ENCODE results near the gene LAMB1. TPM values are rescaled to one million over a fixed set of nuclear protein-coding genes. Genes with fewer than 3 reads are reported as not detected.
"Not testable (repeated sequence)": the region's sequence is repeated elsewhere in the genome, so short reads cannot be mapped to it uniquely, and the experiment has no call there.

The LAMB1 gene
- 100 to 1,000 TPM; 109 to 176 TPM for total RNA-seq
- long read RNA-seq, donor 1, full-length matches to known transcripts: 13 of 57 reads
- long read RNA-seq, donor 1, partial matches to known transcripts: 37 of 57 reads
- long read RNA-seq, donor 1, other reads (novel, unspliced or antisense): 7 of 57 reads
- long read RNA-seq, donor 2, partial matches to known transcripts: 34 of 38 reads
- long read RNA-seq, donor 2, other reads (novel, unspliced or antisense): 4 of 38 reads

- peak; percentile 90 for DNase-seq (ENCODE audit: low spot score)
Measured at GRCh38 chr7:108002726-108003598, at the start of gene LAMB1. TSS of gene LAMB1 (minus strand) at chr7:108003161. CDS start at chr7:108002885, 276 bp downstream.

GRCh38 chr7:108051454-108051853, 48.5 kb upstream of the LAMB1 start:
- intact Hi-C loops (cut with DNase I): loop anchor here in 1 of 2 donors (10.0 kb wide), 1 partner anchor 83 kb away; the partner anchor contains the start of gene LAMB4
- no peak for DNase-seq (ENCODE audit: low spot score)

More at GRCh38 chr7:108002726-108003598, at the start of gene LAMB1:
- intact Hi-C loops (cut with DNase I): no loop called here

DNA sequence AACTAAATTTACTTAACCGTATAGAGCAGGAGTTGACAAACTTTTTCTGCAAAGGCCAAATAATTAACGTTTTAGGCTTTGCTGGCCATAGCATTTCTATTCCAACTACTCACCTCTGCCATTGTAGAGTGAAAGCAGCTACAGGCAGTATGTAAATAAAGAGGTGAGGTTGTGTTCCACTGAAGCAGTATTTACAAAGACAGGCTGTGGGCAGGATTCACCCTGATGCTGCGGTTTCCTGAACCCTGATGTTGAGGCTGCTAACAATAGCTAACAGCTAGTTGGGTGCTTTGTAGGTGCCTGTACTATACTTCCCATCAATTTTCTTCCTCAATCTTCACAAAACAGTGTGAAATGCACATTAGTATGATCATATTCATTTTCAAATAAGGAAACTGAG, 47.0 kb upstream of the LAMB1 start:
- intact Hi-C loops (cut with DNase I): loop anchor here in 1 of 2 donors (10.0 kb wide), 1 partner anchor 85 kb away; the partner anchor contains the start of gene LAMB4
- no peak for DNase-seq (ENCODE audit: low spot score)

GRCh38 chr7:108048422-108048821, 45.5 kb upstream of the LAMB1 start:
- intact Hi-C loops (cut with DNase I): no loop called here

GRCh38 chr7:108046952-108047506, 44.1 kb upstream of the LAMB1 start:
- intact Hi-C loops (cut with DNase I): no loop called here
- DNase-seq (ENCODE audit: low spot score): no peak

More at GRCh38 chr7:108048422-108048821, 45.5 kb upstream of the LAMB1 start:
- no peak for DNase-seq (ENCODE audit: low spot score)

- DNase-seq (ENCODE audit: low spot score): no peak
- intact Hi-C loops (cut with DNase I): no loop called here
Measured at GRCh38 chr7:108045669-108046068, 42.7 kb upstream of the LAMB1 start.

DNA sequence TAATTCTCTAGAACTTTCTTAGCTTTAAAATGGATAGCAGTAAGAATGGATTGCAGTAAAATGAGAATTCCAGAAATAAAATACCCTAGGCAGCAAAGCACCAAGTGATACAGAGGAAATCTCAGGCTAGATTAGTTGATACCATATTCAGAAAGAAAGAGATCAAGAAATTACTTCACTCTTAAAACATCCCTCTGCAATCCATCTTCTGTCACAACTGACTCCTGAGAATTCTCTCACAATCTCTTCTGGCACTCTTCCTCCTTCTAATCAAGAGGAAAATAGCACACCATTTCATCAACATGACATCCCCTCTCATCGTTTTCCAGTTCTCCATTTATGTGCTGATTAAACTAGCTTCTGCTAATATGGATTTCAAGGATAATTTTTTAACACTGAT, 42.2 kb upstream of the LAMB1 start:
- intact Hi-C loops (cut with DNase I): no loop called here
- no peak for DNase-seq (ENCODE audit: low spot score)

GRCh38 chr7:108044345-108044744, 41.4 kb upstream of the LAMB1 start:
- no peak for DNase-seq (ENCODE audit: low spot score)
- intact Hi-C loops (cut with DNase I): no loop called here

GRCh38 chr7:108038986-108039385, 36.0 kb upstream of the LAMB1 start:
- no peak for DNase-seq (ENCODE audit: low spot score)
- intact Hi-C loops (cut with DNase I): no loop called here

GRCh38 chr7:108037741-108038140, 34.8 kb upstream of the LAMB1 start:
- DNase-seq (ENCODE audit: low spot score): no peak
- intact Hi-C loops (cut with DNase I): no loop called here

GRCh38 chr7:108037140-108037539, 34.2 kb upstream of the LAMB1 start:
- intact Hi-C loops (cut with DNase I): no loop called here

DNA sequence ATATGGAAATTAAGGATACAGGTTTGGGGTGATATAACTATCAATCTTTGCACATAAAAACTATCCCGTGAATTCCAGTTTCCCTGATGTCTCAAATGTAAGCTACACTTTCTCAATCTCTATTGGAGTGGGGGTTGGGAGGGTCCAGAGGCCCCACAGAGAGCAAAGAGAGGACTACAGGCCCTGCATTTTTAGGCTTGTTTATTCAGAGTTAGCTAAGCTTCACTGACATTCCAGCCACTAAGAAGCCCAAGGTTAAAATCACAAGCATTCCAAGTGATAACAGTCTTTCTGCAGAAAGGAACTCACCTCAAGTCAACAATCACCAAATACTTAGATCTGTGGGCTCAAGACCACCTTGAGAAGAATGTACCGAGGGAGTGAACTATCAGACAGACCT, 31.6 kb upstream of the LAMB1 start:
- DNase-seq (ENCODE audit: low spot score): no peak
- intact Hi-C loops (cut with DNase I): no loop called here

More at GRCh38 chr7:108037140-108037539, 34.2 kb upstream of the LAMB1 start:
- no peak for DNase-seq (ENCODE audit: low spot score)

GRCh38 chr7:108033776-108034497, 31.0 kb upstream of the LAMB1 start:
- DNase-seq (ENCODE audit: low spot score): no peak
- intact Hi-C loops (cut with DNase I): no loop called here

- intact Hi-C loops (cut with DNase I); DNase-seq (ENCODE audit: low spot score): not testable (repeated sequence)
Measured at GRCh38 chr7:108033309-108033708, 30.3 kb upstream of the LAMB1 start.

DNA sequence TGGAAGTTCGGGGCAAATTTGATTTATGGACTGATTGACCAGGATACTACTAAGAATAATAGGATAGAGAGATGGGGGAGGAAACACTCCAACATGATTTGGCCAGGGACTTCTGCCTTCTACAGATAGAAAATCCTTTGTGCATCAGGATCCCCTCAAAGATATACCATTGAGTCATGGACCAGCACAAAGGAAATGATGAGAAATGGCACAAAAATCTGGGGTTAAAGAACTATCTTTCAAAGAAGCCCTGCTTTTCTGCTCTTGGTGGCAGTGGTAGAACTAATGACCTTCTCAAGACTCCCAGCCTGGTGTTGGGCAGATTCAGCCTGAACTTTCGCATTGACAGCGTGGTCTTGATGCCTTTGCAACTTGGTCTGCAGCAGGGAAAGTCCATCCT, 27.6 kb upstream of the LAMB1 start:
- intact Hi-C loops (cut with DNase I): no loop called here
- DNase-seq (ENCODE audit: low spot score): no peak

DNA sequence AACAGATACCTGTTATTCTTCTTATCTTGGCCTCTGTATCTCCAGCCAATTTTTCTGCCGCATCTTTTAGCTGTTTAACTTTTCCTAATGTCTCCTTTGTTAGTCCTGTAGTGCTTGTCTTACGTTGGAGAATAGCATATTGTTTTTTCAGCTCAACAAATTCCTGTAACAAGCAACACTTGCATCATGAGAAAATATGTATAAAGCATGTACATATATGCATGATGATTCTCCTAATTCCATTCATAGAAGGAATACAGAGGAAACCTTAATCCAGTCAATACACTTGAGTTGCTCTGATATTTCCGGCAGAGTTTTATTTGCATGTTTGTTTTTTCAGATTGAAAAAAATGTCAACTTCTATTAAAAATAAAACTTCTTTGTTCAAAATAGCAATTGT, 26.1 kb upstream of the LAMB1 start:
- intact Hi-C loops (cut with DNase I): no loop called here
- no peak for DNase-seq (ENCODE audit: low spot score)

GRCh38 chr7:108028111-108028510, 25.1 kb upstream of the LAMB1 start:
- no peak for DNase-seq (ENCODE audit: low spot score)
- intact Hi-C loops (cut with DNase I): no loop called here

DNA sequence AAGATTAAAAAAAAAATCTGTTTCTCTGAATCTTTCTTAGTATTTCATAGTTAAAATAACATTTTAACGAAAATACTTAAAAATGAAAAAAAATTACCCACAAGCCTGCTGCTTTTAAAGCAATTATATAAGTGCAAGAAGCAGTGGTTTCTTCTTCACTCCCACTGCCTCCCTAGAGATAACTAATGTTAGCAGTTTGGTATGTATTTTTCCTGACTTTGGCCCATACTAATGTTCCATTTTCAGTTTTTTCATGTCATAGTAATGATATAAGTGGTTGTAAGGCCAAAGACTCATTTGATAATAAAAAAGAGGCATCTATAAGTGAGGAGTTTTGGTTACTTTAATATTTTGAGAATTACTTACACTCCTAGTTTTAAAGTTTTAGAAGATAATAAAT, 24.3 kb upstream of the LAMB1 start:
- intact Hi-C loops (cut with DNase I): no loop called here
- DNase-seq (ENCODE audit: low spot score): no peak

DNA sequence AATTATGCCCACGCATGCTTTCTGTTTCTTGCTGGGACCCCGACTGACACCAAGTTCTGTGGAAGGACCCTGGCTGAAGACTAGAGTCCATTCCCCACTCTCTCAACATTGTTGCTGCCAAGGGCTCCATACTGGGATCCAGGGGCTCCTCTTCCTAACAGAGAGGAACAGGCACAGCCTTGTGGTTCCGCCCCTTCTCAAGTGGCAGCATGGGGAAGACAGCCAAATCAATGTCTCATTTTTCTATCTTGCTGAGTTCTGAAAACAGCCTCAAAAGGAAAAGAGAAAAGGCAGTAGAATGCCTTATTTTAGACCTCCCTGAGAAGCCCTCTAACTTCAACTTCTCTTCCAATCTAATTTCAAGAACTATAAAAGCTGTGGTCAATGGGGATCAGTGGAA, 23.7 kb upstream of the LAMB1 start:
- intact Hi-C loops (cut with DNase I): no loop called here

DNA sequence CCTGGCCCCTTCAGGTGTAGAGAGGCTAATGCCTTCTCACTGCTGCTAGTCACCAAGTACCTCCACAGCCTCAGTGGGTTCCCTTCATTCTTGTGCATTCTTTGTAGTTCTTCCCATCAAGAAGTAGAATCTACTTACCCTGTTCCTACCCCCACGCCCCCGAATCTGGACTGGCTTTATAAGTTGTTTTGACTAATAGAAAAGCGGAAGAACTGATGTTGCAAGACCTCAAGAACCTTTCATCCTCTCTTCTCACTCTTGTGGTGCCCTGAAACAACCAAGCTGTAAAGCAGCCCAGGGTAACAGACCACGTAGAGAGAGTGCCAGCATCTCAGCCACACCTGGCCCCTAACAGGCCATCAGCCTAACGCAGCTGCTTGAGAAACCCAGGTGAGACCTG, 23.2 kb upstream of the LAMB1 start:
- no peak for DNase-seq (ENCODE audit: low spot score)
- intact Hi-C loops (cut with DNase I): no loop called here

More for the DNA sequence above, 23.7 kb upstream of the LAMB1 start:
- DNase-seq (ENCODE audit: low spot score): no peak

Data from posterior vena cava (tissue), 2 donors.